CD4-positive, CD25-positive, alpha-beta regulatory T cell (primary cell): ENCODE measurements around the gene ERN2. TPM values are rescaled to one million over a fixed set of nuclear protein-coding genes. Genes with fewer than 3 reads are reported as not detected.

ENCODE experiments used
- ATAC-seq, 2 donors: fragments of 150-1000 bp; cut with Tn5 transposase; one replicate each; pipeline ENCODE4 v1.10.0; 2021; ENCODE audit warnings: low read depth in 2 of 2, moderate number of reproducible peaks in 2 of 2, moderate library complexity in 1 of 2
- DNase-seq, 3 donors: peaks; one replicate each; pipeline versions ENCODE4 v3.0.0 to v3.0.0-alpha.2; 2012 to 2022; ENCODE audit warnings: mixed read lengths in 1 of 3
- H3K27ac ChIP-seq: one replicate; pipeline ENCODE4 v1.7.0; 2013; ENCODE audit warnings: mild to moderate bottlenecking, low read length; ENCODE audit not compliant: insufficient read depth, poor library complexity, severe bottlenecking
- H3K27me3 ChIP-seq: one replicate; pipeline ENCODE4 v1.7.0; 2013; ENCODE audit warnings: low read length; ENCODE audit not compliant: control insufficient read depth, insufficient read depth
- H3K36me3 ChIP-seq: one replicate; pipeline ENCODE4 v1.7.0; 2013; ENCODE audit warnings: mild to moderate bottlenecking, low read length, moderate library complexity; ENCODE audit not compliant: control insufficient read depth, insufficient read depth
- H3K4me1 ChIP-seq: 2 replicates; pipeline ENCODE4 v1.7.0; 2013; ENCODE audit warnings: mild to moderate bottlenecking, low read length; ENCODE audit not compliant: insufficient read depth, control insufficient read depth, poor library complexity, severe bottlenecking
- H3K4me3 ChIP-seq: one replicate; pipeline ENCODE4 v1.7.0; 2013; ENCODE audit warnings: low read depth, mild to moderate bottlenecking, low read length, moderate library complexity
- H3K9me3 ChIP-seq, 2 experiments: 1 replicate in 1 of 2; 2 replicates in 1 of 2; pipeline ENCODE4 v1.7.0; 2013; ENCODE audit warnings: low read length in 2 of 2, mild to moderate bottlenecking in 1 of 2, moderate library complexity in 1 of 2; ENCODE audit not compliant: control insufficient read depth in 2 of 2
- H3K27ac Mint-ChIP-seq, 3 donors: one replicate each; pipeline ENCODE4 v1.8.0; 2020 to 2022; ENCODE audit warnings: mild to moderate bottlenecking in 3 of 3, mixed read lengths in 3 of 3, moderate library complexity in 2 of 3
- H3K27me3 Mint-ChIP-seq: one replicate; pipeline ENCODE4 v1.8.0; 2022; ENCODE audit warnings: mild to moderate bottlenecking, mixed read lengths
- H3K36me3 Mint-ChIP-seq: one replicate; pipeline ENCODE4 v1.8.0; 2020; ENCODE audit warnings: mixed read lengths
- H3K4me1 Mint-ChIP-seq, 4 donors: one replicate each; pipeline ENCODE4 v1.8.0; 2020 to 2022; ENCODE audit warnings: mixed read lengths in 4 of 4, mild to moderate bottlenecking in 1 of 4
- H3K4me3 Mint-ChIP-seq, 4 donors: one replicate each; pipeline ENCODE4 v1.8.0; 2020 to 2022; ENCODE audit warnings: mild to moderate bottlenecking in 4 of 4, mixed read lengths in 4 of 4, moderate library complexity in 3 of 4
- H3K9me3 Mint-ChIP-seq, 7 donors: one replicate each; pipeline ENCODE4 v1.8.0; 2020 to 2022; ENCODE audit warnings: mixed read lengths in 7 of 7, mild to moderate bottlenecking in 3 of 7, moderate library complexity in 2 of 7
- polyA plus RNA-seq, 4 donors: library from polyadenylated mRNA; unstranded; fragments of 300-500 nt; fragmentation: Illumina TruSeq; gene quantifications; one replicate each; pipeline ENCODE4 v1.2.3, GENCODE V29; 2021
- total RNA-seq: library from RNA; stranded (reverse); gene quantifications from one replicate; pipeline ENCODE4 v1.2.3, GENCODE V29; 2022

The ERN2 gene
- total and polyA plus RNA-seq, 5 donors from 2014 or later: not detected

DNA sequence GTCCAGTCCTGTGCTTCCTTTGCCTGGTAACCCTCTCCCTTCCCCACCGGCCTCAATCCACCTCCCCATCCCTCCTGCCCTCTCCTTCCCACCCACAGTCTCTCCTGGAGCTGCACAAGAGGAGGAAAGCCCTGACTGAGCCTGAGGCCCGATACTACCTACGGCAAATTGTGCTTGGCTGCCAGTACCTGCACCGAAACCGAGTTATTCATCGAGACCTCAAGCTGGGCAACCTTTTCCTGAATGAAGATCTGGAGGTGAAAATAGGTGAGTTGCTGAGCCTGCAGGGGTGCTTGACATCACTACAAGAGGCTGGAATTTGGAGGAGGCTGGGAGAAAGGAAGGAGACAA lies 33.1 kb downstream of the ERN2 start:
- Histone ChIP-seq H3K36me3 (peaks cover 11% of the 10 kb centered on the region), H3K9me3 (no peaks in the 10 kb centered on the region), H3K27ac (no peak overlapping the region), H3K4me3 (peak overlapping the region; percentile 58), H3K27me3 (no peaks in the 10 kb centered on the region), H3K4me1 (peaks cover 27% of the 10 kb centered on the region)
- peak overlapping the region; percentile 77 to 91 (median 87) for H3K4me3 Mint-ChIP-seq
- peak overlapping the region in 1 of 3 donors; percentile 48 for H3K27ac Mint-ChIP-seq
- no peaks in the 10 kb centered on the region for H3K9me3 Mint-ChIP-seq
- H3K36me3 Mint-ChIP-seq: peaks cover 9% of the 10 kb centered on the region
- no peak for DNase-seq
- no peak for ATAC-seq
- H3K4me1 Mint-ChIP-seq: peaks cover 8 to 25% (median 15%) of the 10 kb centered on the region in 4 donors
- no peaks in the 10 kb centered on the region for H3K27me3 Mint-ChIP-seq

DNA sequence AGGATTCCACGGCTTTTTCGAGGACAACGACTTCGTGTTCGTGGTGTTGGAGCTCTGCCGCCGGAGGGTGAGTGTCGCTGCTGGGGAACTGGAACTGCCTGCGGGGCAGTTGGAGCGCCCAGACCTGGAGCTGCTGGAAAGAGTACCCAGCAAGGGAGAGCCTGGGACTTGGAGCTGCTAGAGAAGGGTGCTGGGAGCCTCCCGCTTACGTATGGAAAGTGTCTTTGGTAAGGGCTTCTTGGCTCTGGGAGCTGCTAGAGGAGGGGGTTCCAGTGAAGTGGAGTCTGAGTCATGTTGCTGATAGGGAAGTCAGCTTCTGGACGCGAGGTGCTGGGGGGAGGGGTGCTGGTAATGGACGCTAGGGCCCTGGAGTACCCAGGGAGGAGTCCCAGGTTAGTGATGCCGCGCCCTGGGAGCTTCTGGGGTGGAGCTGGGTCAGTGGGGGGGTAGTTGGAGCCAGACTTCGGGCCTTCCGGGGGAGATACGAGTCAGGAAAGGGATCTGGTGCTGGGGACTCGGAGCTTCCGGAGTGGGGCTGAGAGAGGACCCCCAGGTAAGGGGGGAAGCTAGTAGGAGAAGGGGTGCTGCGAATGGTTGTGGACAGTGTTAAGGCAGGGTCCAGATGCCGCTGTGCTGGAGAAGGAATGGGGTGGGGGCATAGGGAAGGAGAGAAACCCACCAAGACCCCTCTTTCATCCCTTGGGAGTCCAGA lies 33.6 kb downstream of the ERN2 start:
- Histone ChIP-seq H3K27me3 (no peaks in the 10 kb centered on the region), H3K4me1 (peaks cover 27% of the 10 kb centered on the region), H3K4me3 (peak overlapping the region; percentile 58), H3K36me3 (peaks cover 11% of the 10 kb centered on the region), H3K27ac (no peak overlapping the region), H3K9me3 (no peaks in the 10 kb centered on the region)
- no peaks in the 10 kb centered on the region for H3K27me3 Mint-ChIP-seq
- peaks cover 8 to 25% (median 15%) of the 10 kb centered on the region in 4 donors for H3K4me1 Mint-ChIP-seq
- ATAC-seq: no peak
- peaks cover 9% of the 10 kb centered on the region for H3K36me3 Mint-ChIP-seq
- peak overlapping the region in 2 of 3 donors; percentile 31 to 48 for H3K27ac Mint-ChIP-seq
- H3K9me3 Mint-ChIP-seq: no peaks in the 10 kb centered on the region
- DNase-seq: peak in 1 of 3 donors; percentile 23
- H3K4me3 Mint-ChIP-seq: peak overlapping the region; percentile 86 to 91 (median 90)

DNA sequence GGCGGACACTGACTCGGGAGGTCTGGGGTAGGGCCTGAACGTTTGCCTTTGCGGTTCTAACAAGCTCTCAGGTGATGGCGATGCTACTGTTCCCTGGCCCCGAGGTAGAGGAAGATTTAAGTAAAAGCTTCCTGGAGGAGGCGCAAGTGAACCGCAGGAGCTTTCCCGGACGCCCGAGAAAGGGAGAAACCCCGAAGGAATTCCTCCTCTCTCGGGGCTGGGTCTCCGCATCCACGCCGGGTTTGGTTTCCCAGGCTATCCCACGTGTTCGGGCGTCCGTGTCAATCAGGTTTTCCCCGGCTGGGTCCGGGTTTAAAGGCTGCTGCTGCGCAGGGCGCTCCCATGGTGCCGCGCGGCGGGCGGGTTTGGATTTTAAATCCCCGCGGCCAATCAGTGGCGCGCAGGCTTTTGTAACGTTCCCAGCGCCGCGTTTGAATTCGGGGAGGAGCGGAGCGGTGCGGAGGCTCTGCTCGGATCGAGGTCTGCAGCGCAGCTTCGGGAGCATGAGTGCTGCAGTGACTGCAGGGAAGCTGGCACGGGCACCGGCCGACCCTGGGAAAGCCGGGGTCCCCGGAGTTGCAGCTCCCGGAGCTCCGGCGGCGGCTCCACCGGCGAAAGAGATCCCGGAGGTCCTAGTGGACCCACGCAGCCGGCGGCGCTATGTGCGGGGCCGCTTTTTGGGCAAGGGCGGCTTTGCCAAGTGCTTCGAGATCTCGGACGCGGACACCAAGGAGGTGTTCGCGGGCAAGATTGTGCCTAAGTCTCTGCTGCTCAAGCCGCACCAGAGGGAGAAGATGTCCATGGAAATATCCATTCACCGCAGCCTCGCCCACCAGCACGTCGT lies 34.4 kb downstream of the ERN2 start, which contains the start of gene PLK1:
PLK1 (plus strand) TSS at position 460 of the 844 bp plus-strand sequence; CDS start at position 504, 44 bp downstream.
- peak within 1 kb of the TSS; percentile 58 for H3K4me3 ChIP-seq
- peak within 1 kb of the TSS; percentile 31 to 83 (median 48) for H3K27ac Mint-ChIP-seq

DNA sequence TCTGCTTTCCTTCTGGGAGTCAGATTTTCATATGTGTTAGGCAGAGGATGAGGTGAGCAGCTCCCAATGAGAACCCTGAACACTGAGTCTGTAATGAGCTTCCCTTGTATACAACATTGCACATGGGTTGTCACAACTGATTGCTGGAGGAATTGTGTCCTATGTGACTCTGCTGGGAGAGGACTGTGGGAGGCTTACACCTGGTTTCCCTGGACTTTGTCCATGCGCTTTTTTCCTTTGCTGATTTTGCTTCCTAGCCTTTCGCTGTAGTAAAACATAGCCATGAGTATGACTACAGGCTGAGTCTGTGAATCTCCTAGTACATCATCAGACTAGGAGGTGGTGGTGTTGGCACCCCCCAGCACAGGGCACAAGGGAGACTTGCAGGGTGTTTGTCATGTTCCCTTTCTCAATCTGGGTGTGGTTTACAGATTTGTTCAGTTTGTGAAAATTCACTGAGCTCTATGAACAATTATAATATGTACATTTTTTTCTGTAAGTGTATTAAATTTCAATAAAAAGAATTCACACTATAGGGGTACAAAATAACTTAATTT lies 36.0 kb downstream of the ERN2 start:
- Mint-ChIP-seq H3K27me3 (no peaks in the 10 kb centered on the region), H3K4me1 (peaks cover 8 to 21% (median 15%) of the 10 kb centered on the region in 4 donors), H3K27ac (no peak overlapping the region), H3K9me3 (no peaks in the 10 kb centered on the region), H3K4me3 (peak overlapping the region; percentile 86 to 95 (median 90)), H3K36me3 (peaks cover 4% of the 10 kb centered on the region)
- H3K27ac ChIP-seq: no peak overlapping the region
- H3K27me3 ChIP-seq: no peaks in the 10 kb centered on the region
- H3K4me3 ChIP-seq: no peak overlapping the region
- peaks cover 27% of the 10 kb centered on the region for H3K4me1 ChIP-seq
- no peak for ATAC-seq
- H3K9me3 ChIP-seq: no peaks in the 10 kb centered on the region
- no peak for DNase-seq
- peaks cover 2% of the 10 kb centered on the region for H3K36me3 ChIP-seq

More for the DNA sequence above, 34.4 kb downstream of the ERN2 start, which contains the start of gene PLK1:
- Mint-ChIP-seq H3K4me1 (peaks cover 8 to 25% (median 15%) of the 10 kb centered on the region in 4 donors), H3K4me3 (peak within 1 kb of the TSS; percentile 86 to 95 (median 90)), H3K9me3 (no peaks in the 10 kb centered on the region), H3K27me3 (no peaks in the 10 kb centered on the region), H3K36me3 (peaks cover 6% of the 10 kb centered on the region)
- Histone ChIP-seq H3K27me3 (no peaks in the 10 kb centered on the region), H3K27ac (no peak within 1 kb of the TSS), H3K36me3 (peaks cover 4% of the 10 kb centered on the region), H3K9me3 (no peaks in the 10 kb centered on the region), H3K4me1 (peaks cover 27% of the 10 kb centered on the region)
- peak; percentile 55 to 92 (median 67) for DNase-seq
- ATAC-seq: peak; percentile 91 to 96

DNA sequence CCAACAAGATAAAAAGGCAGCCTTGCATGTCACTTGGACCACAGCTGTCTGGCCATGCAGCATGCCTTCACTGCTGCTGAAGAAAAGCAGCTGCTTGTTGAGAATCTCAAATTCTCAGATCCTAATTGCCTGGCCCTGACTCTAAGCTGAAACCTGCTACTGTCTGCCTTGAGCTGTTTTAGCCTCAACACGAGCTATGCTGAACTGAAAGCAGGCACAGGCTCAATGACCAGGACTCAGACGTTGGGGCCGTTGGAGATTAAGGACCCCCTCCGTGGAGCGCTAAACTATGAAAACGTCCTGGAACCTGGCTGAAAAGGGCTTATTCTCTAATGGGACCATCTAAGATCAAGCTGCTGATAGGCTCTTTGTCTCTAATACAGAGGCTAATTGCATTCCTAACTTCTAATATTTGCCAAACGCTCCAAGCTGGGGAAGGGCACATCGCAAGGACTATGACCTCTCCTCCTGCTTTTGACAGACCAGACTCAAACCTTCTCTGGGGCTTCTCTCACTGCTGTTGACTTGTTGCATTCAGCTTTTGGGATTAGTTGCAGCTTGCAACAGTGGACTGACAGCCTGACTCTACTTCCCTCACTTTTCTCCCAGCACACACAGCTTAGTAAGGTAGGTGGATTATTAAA lies 38.9 kb downstream of the ERN2 start:
- H3K27ac ChIP-seq: no peak overlapping the region
- Mint-ChIP-seq H3K27ac (no peak overlapping the region), H3K4me3 (no peak overlapping the region), H3K36me3 (peaks cover 17% of the 10 kb centered on the region), H3K9me3 (no peaks in the 10 kb centered on the region), H3K4me1 (peaks cover 10 to 30% (median 16%) of the 10 kb centered on the region in 4 donors), H3K27me3 (no peaks in the 10 kb centered on the region)
- DNase-seq: no peak
- no peak overlapping the region for H3K4me3 ChIP-seq
- H3K36me3 ChIP-seq: peaks cover 19% of the 10 kb centered on the region
- H3K27me3 ChIP-seq: no peaks in the 10 kb centered on the region
- no peak for ATAC-seq
- peaks cover 11% of the 10 kb centered on the region for H3K4me1 ChIP-seq
- no peaks in the 10 kb centered on the region for H3K9me3 ChIP-seq

DNA sequence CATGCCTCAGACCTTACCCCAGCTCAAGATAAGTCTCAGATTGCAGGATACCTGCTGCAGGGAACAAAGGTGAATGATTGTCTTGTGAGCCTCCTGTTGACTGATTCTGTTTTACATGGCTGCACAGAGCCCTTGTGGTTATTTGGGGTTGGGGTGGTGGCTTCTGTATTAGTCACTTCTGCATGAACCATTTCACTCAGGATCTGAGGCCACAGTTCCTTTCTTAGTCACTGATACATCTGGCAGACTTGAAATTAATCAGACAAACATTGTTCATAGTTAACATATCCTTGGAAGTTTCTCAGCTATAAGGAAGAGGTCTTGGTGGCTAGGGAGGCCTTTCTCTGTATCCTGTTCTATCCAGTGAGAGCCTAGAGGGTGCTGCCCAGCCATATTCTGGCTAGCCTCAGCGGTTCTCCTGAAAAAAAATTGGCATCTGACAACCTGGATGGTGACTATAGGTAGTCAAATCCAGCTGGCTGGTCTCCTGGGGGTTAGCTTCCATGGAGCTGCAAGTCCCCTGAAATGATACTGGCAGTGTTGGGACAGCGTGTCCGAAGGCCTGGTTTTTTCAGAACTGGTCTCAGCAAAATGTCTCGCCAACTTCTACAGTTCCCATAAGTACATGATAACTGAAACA lies 42.8 kb downstream of the ERN2 start:
- H3K9me3 Mint-ChIP-seq: no peaks in the 10 kb centered on the region
- Histone ChIP-seq H3K9me3 (no peaks in the 10 kb centered on the region), H3K4me1 (no peaks in the 10 kb centered on the region), H3K27me3 (no peaks in the 10 kb centered on the region), H3K36me3 (peaks cover 56% of the 10 kb centered on the region), H3K27ac (no peak overlapping the region), H3K4me3 (no peak overlapping the region)
- H3K27ac Mint-ChIP-seq: peak overlapping the region in 1 of 3 donors; percentile 86
- H3K36me3 Mint-ChIP-seq: peaks cover 54% of the 10 kb centered on the region
- peak overlapping the region in 1 of 4 donors; percentile 37 for H3K4me3 Mint-ChIP-seq
- no peaks in the 10 kb centered on the region for H3K27me3 Mint-ChIP-seq
- DNase-seq (peak in 1 of 3 donors; percentile 71), ATAC-seq (peak; percentile 74 to 84)
- H3K4me1 Mint-ChIP-seq: peaks cover 7 to 22% (median 12%) of the 10 kb centered on the region in 4 donors

DNA sequence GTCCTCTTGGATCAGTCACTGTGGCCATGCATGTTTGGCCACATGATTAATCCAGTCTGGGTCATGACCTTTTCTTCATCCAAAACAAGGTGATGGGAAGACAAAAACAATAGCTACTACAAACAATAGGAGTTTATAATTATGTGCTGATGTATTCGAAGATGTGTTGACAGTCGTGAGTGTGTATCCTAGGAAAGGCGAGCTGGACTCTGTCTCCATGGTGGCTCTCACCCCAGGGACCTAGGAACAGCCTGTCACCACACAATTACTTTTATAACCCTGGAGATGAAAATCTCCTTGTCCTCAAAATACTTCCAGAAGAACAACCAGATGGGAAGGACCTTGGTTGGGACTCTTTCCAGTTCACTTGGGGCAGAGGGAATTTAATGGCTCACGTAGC lies 44.1 kb downstream of the ERN2 start:
- Histone ChIP-seq H3K9me3 (no peaks in the 10 kb centered on the region), H3K27ac (no peak overlapping the region), H3K36me3 (peaks cover 68% of the 10 kb centered on the region), H3K4me1 (no peaks in the 10 kb centered on the region), H3K27me3 (no peaks in the 10 kb centered on the region), H3K4me3 (no peak overlapping the region)
- no peak for DNase-seq
- Mint-ChIP-seq H3K27me3 (no peaks in the 10 kb centered on the region), H3K36me3 (peaks cover 60% of the 10 kb centered on the region), H3K4me3 (no peak overlapping the region), H3K27ac (no peak overlapping the region), H3K9me3 (no peaks in the 10 kb centered on the region), H3K4me1 (peaks cover 7 to 22% (median 12%) of the 10 kb centered on the region in 4 donors)
- no peak for ATAC-seq
